Epidermal melanocyte (primary cell): ENCODE measurements around the gene MRGPRX4.
"Not testable (repeated sequence)": the region's sequence is repeated elsewhere in the genome, so short reads cannot be mapped to it uniquely, and the experiment has no call there.

ENCODE experiments used
- DNase-seq: peaks from one replicate; pipeline ENCODE4 v3.0.0; 2011; ENCODE audit warnings: low spot score; ENCODE audit not compliant: insufficient read length

MRGPRX4 gene

GRCh38 chr11:18172666-18173065 lies at the start of gene MRGPRX4:
MRGPRX4 (plus strand) TSS chr11:18172837; CDS start chr11:18173257, 420 bp downstream.
- DNase-seq: no peak

- DNase-seq: not testable (repeated sequence)
Measured at GRCh38 chr11:18131115-18131514, 41.5 kb upstream of the MRGPRX4 start.

DNA sequence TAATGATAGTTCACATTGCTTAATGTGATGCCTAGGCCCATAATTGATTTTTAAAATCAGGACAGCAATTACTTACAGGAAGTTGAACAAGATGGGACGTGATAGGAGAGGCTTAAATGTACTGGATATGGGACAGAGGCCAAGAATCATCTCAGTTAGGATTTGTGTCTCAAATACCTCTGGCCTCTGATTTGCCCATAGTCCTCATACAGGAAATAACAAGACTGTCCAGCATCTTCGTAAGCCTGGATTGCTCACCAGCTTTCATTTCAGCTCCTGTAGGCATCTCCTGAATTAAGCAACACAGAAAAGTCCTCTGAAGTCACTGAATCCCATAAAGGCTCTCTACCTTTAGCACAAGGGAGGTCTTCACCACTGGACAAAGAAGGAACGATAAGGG lies 40.3 kb upstream of the MRGPRX4 start, which contains the start of gene MRGPRX3:
Gene MRGPRX3, plus strand, starts transcription at position 231 of the 400 bp plus-strand sequence. CDS start 4,632 bp downstream, outside the sequence.
- DNase-seq: no peak

DNA sequence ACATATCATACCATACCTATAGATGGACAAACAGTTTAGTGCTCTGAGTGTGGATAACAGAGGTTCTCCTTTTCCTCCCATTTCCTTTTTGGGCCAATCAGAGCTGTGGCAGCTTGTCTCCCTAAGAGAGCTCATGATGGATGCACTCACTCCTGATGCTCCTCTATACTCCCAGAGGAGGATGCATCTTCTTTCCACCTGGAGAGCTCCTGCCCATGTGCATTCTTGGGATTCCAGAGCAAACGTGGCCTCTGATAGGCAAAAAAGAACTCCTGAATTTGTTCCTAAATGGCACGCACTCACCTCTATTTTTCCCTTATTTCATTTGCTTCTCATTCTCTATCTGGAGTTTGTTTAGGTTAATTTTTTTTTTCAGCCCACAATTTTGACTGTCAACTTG lies 37.3 kb upstream of the MRGPRX4 start:
- DNase-seq: no peak

- DNase-seq: no peak
Measured at GRCh38 chr11:18137186-18137800, 35.3 kb upstream of the MRGPRX4 start.

GRCh38 chr11:18140145-18140544 lies 32.5 kb upstream of the MRGPRX4 start:
- no peak for DNase-seq

GRCh38 chr11:18144243-18144642 lies 28.4 kb upstream of the MRGPRX4 start:
- no peak for DNase-seq

- no peak for DNase-seq
Measured at GRCh38 chr11:18145025-18145424, 27.6 kb upstream of the MRGPRX4 start.

- no peak for DNase-seq
Measured at GRCh38 chr11:18145837-18146236, 26.8 kb upstream of the MRGPRX4 start.

DNA sequence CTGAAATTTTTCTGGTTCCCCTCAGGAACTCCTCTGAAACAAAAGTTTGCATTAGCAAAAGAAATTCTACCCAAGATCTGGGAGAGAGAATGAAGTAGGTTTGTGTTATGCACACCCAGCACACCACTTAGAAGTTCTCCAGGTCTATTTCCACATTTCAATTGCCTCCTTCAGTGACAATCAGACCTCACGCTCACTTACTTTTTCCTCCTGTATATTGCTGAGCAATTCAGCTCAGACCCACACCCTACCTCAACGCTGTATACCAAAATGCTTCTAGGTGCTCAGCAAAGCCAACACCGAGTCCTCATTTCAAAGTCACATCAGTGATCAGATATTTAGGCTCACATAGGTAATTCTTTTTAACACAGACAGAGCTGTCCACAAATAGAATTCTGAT lies 21.1 kb upstream of the MRGPRX4 start:
- DNase-seq: no peak

DNA sequence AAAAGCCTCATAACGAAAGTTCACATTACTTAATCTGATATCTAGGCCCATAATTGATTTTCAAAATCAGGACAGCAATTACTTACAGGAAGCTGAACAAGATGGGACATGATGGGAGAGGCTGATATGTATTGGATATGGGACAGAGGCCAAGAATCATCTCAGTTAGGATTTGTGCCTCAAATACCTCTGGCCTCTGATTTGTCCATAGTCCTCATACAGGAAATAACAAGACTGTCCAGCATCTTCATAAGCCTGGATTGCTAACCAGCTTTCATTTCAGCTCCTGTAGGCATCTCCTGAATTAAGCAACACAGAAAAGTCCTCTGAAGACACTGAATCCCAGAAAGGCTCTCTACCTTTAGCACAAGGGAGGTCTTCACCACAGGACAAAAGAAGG lies 4.3 kb upstream of the MRGPRX4 start:
- DNase-seq: no peak

DNA sequence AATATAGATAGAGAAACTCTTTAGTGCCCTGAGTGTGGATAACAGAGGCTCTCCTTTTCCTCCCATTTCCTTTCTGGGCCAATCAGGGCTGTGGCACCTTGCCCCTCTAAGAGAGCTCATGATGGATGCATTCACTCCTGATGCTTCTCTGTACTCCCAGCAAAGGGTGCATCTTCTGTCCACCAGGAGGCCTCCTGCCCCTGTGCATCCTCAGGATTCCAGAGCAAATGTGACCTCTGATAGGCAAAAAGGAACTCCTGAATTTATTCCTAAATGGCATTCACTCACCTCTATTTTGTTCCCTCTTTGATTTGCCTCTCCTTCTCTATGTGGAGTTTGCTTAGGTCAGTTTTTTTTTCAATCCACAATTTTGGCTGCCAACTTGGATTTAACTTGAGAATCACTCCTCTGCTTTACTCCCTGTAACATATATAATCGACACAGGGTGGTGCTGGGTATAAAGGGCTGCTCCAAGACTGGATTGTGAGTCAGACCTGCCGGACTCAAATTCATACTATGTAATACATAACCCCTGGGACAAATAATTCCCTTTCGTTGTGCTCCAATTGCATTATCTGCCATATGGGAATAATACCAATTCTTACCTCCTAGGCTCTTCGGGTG lies 1.1 kb upstream of the MRGPRX4 start:
- no peak for DNase-seq

- DNase-seq: no peak
Measured at GRCh38 chr11:18173225-18173866, 709 bp downstream of the MRGPRX4 start.

- no peak for DNase-seq
Measured at GRCh38 chr11:18188796-18189195, 16.2 kb downstream of the MRGPRX4 start.

GRCh38 chr11:18189476-18190245 lies 17.0 kb downstream of the MRGPRX4 start:
- not testable (repeated sequence) for DNase-seq

DNA sequence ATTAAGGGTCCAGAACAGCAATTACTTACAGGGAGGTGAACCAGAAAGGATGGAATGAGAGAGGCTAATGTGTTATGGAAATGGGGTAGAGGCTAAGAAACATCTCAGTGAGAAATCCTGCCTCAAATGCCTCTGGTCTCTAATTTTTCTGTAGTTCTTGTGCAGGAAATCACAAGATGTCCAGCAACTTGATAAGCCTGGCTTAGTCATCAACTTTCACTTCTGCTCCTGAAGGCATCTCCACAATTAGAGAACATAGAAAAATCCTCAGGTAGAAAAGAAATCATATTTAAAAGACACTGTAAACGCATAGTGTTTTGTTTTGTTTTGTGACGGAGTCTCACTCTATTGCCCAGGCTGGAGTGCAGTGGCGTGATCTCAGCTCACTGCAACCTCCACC lies 18.7 kb downstream of the MRGPRX4 start:
- DNase-seq: no peak

DNA sequence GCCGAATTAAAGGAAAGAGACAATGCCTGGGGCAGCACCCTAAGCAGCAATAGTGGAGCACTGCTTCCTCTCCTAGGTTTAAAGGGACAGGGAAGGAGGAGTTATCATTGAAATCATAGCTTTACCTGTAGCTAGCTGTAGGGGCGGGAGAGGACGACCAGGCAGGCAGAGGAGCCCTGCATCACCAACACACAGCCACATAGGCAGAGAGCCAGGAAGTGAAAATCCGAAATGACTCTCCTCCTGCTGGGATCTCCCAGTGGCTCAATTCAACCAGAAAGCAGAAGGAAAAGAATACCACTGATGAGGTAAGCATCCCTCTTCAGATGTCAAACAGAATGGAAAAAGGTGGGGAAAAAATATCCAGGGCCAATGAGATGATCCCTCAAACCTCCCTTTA lies 20.4 kb downstream of the MRGPRX4 start:
- no peak for DNase-seq

- no peak for DNase-seq
Measured at GRCh38 chr11:18196532-18196931, 23.9 kb downstream of the MRGPRX4 start.

GRCh38 chr11:18197738-18198137 lies 25.1 kb downstream of the MRGPRX4 start:
- DNase-seq: not testable (repeated sequence)

DNA sequence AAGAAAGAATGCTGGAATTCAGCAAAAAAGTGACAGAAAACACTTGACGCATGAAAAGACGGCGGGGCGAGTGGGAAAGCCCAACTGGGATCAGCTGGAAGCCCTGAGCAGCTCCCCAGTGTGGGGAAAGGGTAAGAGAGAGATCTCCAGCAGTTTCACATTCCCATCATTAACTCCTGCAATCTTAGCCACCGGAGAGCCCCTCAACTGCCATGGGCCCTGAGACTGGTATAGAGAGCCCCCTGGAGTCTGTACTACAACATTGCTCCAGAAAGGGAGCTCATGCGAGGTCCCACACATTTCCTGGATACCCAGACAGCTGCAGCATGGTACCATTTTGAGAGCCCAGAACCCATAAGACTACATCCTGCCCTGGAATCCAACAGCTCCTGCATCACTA lies 31.1 kb downstream of the MRGPRX4 start:
- no peak for DNase-seq

DNA sequence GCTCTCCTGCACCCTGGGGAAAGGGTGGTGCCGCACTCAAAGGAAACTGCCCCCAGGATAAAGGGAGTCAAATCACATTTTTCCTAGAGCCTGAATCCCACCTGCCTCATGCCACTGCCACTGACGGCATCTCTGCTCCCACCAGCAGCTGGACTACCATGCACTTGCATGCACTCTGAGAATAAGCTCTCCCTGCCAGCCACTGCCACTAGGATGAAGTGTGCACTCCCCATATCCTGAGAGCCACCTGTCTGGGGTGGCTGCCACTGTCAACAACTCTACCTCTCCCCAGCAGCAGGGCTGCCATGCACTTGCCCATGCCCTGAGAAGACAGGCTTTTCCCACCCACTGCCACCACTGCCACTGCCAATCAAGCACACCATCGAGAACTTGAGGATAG lies 31.6 kb downstream of the MRGPRX4 start:
- DNase-seq: no peak

- DNase-seq: no peak
Measured at GRCh38 chr11:18204771-18205170, 32.1 kb downstream of the MRGPRX4 start.
